ENCODE results near the gene KRTAP10-12.

KRTAP10-12 gene

GRCh38 chr21:44732263-44732662, 35.3 kb downstream of the KRTAP10-12 start:
- DNase-seq (ENCODE audit: low read depth in 2 of 2, low spot score in 1 of 2), result no peak

- no peak for DNase-seq (ENCODE audit: low read depth in 2 of 2, low spot score in 1 of 2)
Observed at GRCh38 chr21:44732956-44733355, 36.0 kb downstream of the KRTAP10-12 start.

- no peak for DNase-seq (ENCODE audit: low read depth in 2 of 2, low spot score in 1 of 2)
Observed at GRCh38 chr21:44734026-44734745, 37.2 kb downstream of the KRTAP10-12 start.

GRCh38 chr21:44734841-44735240, 37.9 kb downstream of the KRTAP10-12 start:
- no peak for DNase-seq (ENCODE audit: low read depth in 2 of 2, low spot score in 1 of 2)

- DNase-seq (ENCODE audit: low read depth in 2 of 2, low spot score in 1 of 2), result no peak
Observed at GRCh38 chr21:44735821-44736220, 38.8 kb downstream of the KRTAP10-12 start.

- DNase-seq (ENCODE audit: low read depth in 2 of 2, low spot score in 1 of 2), result no peak
Observed at GRCh38 chr21:44736291-44737004, 39.5 kb downstream of the KRTAP10-12 start.

GRCh38 chr21:44737706-44738354, 40.9 kb downstream of the KRTAP10-12 start:
- no peak for DNase-seq (ENCODE audit: low read depth in 2 of 2, low spot score in 1 of 2)

GRCh38 chr21:44738621-44739020, 41.6 kb downstream of the KRTAP10-12 start:
- no peak for DNase-seq (ENCODE audit: low read depth in 2 of 2, low spot score in 1 of 2)

- DNase-seq (ENCODE audit: low read depth in 2 of 2, low spot score in 1 of 2), result no peak
Observed at GRCh38 chr21:44739316-44739715, 42.3 kb downstream of the KRTAP10-12 start.

- DNase-seq (ENCODE audit: low read depth in 2 of 2, low spot score in 1 of 2), result no peak
Observed at GRCh38 chr21:44740742-44741141, 43.8 kb downstream of the KRTAP10-12 start.

GRCh38 chr21:44741921-44742320, 44.9 kb downstream of the KRTAP10-12 start:
- DNase-seq (ENCODE audit: low read depth in 2 of 2, low spot score in 1 of 2), result no peak

GRCh38 chr21:44742418-44743153, 45.6 kb downstream of the KRTAP10-12 start:
- no peak for DNase-seq (ENCODE audit: low read depth in 2 of 2, low spot score in 1 of 2)
